GM18507 (cell line): Measurements from ENCODE around the gene LHFPL2.

Experiments
- DNase-seq: peaks from one replicate; pipeline ENCODE4 v3.0.0; 2011; ENCODE audit warnings: low read depth; ENCODE audit not compliant: insufficient read length; ENCODE audit errors: extremely low spot score
- FAIRE-seq: peaks from 2 replicates; lab custom pipeline; 2011; peaks lifted over from hg19 to GRCh38; lab: Jason Lieb, UNC

Gene LHFPL2

GRCh38 chr5:78513441-78513840 is 135.1 kb downstream of the LHFPL2 start:
- FAIRE-seq = no peak
- no peak for DNase-seq

GRCh38 chr5:78512435-78512834 is 136.1 kb downstream of the LHFPL2 start:
- FAIRE-seq (no peak), DNase-seq (no peak)

- FAIRE-seq (no peak), DNase-seq (no peak)
These were observed 137.3 kb downstream of the LHFPL2 start for GRCh38 chr5:78511121-78511906.

- peak; percentile 32 for DNase-seq
- FAIRE-seq = peak; percentile 38
These were observed 138.4 kb downstream of the LHFPL2 start for GRCh38 chr5:78509884-78510769.

GRCh38 chr5:78509145-78509865 is 139.3 kb downstream of the LHFPL2 start:
- FAIRE-seq (no peak), DNase-seq (no peak)

GRCh38 chr5:78508186-78508765 is 140.3 kb downstream of the LHFPL2 start:
- FAIRE-seq = no peak
- no peak for DNase-seq

- no peak for FAIRE-seq
These were observed 141.0 kb downstream of the LHFPL2 start for GRCh38 chr5:78507531-78507930.

GRCh38 chr5:78506261-78507024 is 142.1 kb downstream of the LHFPL2 start:
- DNase-seq (no peak), FAIRE-seq (no peak)

More at GRCh38 chr5:78507531-78507930, 141.0 kb downstream of the LHFPL2 start:
- DNase-seq = no peak

- DNase-seq (no peak), FAIRE-seq (no peak)
These were observed 142.7 kb downstream of the LHFPL2 start for GRCh38 chr5:78505860-78506259.

GRCh38 chr5:78504704-78505677 is 143.6 kb downstream of the LHFPL2 start:
- DNase-seq (no peak), FAIRE-seq (no peak)

GRCh38 chr5:78503958-78504653 is 144.5 kb downstream of the LHFPL2 start:
- FAIRE-seq (no peak), DNase-seq (no peak)

- FAIRE-seq (no peak), DNase-seq (no peak)
These were observed 146.9 kb downstream of the LHFPL2 start for GRCh38 chr5:78501411-78502352.

- DNase-seq (no peak), FAIRE-seq (no peak)
These were observed 147.7 kb downstream of the LHFPL2 start for GRCh38 chr5:78500871-78501270.

GRCh38 chr5:78500028-78500427 is 148.5 kb downstream of the LHFPL2 start:
- FAIRE-seq (no peak), DNase-seq (no peak)

- FAIRE-seq (no peak), DNase-seq (no peak)
These were observed 149.1 kb downstream of the LHFPL2 start for GRCh38 chr5:78499485-78499884.
